HG02943 (cell line): ENCODE data around the gene DHX57.
"Not testable (repeated sequence)": the region's sequence is repeated elsewhere in the genome, so short reads cannot be mapped to it uniquely, and the experiment has no call there.

Experiments used
- ATAC-seq: cut with Tn5 transposase; IDR thresholded peaks from one replicate; pipeline ENCODE4 v1.9.1; 2021; ENCODE audit warnings: mild to moderate bottlenecking, low read depth, moderate library complexity; ENCODE audit not compliant: unreplicated experiment

The DHX57 gene

DNA sequence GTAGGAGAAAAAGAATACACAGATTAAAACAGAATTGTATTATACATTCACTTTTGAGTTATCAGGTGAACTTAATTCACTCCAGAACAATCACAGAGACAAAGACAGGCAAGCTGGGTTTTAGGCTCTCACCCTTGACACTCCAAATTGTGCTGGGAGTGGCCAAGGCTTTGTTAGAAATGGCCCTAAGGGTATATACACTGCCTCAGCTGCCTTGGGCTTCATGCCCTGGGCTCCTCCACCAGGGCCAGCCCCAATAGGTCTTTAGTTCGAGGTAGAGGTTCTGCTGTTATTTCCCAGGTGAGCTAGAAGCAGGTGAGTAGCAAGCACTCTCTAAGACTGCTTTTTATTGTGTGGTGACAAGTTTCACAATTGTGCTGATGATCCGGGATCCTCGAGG, 77.8 kb downstream of the DHX57 start:
- ATAC-seq: no peak

DNA sequence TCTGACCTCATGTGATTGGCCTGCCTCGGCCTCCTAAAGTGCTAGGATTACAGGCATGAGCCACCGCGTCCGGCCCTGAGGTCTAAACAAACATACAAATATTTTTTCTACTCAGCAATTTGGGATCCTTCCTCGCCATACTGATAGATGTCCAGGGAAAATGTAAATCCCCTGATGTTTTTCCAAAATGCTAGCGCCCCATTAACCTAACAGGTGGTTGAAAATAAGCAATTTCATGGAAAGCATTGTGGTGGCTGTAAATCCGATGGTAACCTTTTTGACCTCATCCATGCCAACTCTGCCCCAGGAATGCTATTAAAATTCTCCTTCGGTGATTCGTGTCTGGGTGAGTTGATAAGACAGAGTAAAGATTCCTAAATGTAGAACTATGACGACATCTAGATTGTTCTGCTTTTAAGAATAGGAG, 78.5 kb downstream of the DHX57 start:
- ATAC-seq: no peak

DNA sequence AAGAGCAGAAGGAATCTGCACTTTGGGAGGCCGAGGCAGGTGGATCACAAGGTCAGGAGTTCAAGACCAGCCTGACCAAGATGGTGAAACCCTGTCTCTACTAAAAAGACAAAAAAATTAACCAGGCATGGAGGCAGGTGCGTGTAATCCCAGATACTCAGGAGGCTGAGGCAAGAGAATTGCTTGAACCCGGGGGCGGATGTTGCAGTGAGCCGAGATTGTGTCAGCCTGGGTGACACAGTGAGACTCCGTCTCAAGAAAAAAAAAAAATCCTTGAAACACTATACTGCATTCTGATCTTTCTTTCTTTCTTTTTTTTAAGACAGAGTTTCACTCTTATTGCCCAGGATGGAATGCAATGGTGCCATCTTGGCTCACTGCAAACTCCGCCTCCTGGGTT, 80.7 kb downstream of the DHX57 start:
- ATAC-seq: not testable (repeated sequence)

DNA sequence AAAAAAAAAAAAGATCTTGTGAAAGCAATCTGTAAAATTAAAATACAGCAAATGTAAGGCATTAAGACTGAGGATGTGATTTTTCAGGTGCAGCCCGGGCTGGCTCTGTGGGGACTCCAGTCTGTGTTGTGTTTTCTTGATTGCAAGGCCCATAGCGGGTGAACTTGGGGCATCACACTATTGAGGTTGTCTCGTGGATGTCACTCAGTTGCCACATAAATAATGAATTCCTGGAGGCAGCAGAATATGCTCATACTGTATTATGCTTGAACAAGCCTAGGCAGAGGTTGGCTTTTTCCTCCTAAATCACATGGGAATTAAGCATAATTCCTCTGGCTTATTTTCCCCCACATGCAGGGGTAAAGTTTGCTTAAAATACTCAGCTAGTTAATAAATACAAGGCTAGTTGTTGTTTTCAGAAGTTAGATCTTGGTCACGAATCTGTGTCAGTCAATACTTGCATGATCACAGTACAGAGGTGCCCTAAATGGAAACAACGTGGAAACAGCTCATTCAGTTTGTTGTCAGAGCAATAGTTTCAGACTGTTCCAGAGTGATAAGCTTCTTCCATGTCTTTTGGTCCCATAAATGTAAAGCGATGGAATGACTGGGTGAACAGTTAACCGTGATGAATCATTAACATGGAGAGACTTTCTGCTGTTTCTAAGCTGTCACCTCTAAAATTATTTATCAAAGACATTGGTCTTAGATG, 81.3 kb downstream of the DHX57 start:
- ATAC-seq: no peak

DNA sequence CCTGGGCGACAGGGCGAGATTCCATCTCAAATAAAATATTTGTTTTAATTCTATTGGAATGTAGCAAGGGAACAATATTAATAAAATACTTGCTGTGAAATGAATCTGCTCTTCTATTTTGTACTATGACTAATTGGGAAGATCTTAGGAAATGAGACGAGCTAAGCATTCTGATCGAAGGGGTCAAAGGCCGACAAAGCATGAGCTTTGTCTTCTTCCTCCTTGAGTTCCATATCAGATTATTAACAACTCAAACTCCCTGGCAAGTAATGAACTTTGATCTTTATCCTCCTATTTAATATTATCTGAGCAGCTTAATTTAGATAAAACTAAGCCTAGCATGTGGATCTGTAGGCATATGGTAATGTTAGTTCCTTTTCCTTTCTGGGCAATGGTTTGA, 82.2 kb downstream of the DHX57 start:
- no peak for ATAC-seq

DNA sequence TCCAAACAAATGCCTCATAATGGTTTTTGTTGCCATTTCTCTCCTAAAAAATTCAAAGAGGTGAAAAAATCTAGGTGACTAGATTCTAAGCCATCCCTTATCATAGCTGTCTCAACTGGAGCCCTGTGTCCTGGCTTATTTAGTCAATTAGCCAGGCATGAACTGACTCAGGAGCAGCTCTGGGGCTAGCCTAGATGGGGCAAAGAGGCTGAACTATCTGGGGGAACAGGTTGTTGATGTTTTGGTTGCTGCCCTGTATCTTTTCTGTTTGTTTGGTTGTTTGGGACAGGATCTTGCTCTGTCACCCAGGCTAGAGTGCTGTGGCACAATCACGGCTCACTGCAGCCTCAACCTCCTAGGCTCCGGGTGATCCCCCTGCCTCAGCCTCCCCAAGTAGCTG, 83.0 kb downstream of the DHX57 start:
- no peak for ATAC-seq

DNA sequence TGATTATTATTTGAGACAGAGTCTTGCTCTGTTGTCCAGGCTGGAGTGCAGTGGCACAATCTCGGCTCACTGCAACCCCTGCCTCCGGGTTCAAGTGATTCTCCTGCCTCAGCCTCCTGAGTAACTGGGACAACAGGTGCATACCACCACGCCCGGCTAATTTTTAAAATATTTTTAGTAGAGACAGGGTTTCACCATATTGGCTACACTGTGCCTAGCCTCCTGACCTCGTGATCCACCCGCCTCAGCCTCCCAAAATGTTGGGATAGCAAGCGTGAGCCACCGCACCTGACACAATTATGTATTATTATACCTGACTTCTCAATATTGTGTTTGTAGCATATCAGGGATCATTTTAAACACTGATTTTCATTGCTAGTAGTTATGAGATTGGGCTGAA, 83.4 kb downstream of the DHX57 start:
- ATAC-seq: not testable (repeated sequence)

DNA sequence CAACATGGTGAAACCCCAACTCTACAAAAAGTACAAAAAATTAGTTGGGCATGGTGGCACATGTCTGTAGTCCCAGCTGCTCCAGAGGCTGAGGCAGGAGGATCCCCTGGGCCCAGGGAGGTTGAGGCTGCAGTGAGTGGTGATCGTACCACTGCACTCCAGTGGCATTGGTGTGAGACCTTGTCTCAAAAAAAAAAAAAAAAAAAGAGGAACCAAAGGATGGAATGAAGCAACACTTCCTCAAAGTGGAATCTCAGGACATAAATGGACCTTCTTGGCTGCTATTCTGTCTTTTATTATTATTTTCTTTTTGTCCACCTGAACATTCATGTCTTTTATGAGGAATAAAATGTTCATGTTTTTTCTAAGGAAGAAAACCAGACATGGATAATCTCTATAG, 84.0 kb downstream of the DHX57 start:
- no peak for ATAC-seq

DNA sequence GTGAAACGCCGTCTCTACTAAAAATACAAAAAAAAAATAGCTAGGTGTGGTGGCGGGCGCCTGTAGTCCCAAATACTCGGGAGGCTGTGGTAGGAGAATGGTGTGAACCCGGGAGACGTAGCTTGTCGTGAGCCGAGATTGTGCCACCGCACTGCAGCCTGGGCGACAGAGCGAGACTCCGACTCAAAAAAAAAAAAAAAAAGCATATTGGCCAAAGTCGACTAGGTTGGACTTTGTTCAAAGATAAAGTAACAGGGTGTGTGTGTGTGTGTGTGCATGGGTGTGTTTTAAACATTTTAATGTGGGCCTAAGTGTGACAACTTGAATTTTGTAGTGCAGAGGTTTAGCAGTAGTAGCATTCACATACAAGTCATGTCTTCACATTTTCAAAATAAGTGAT, 86.0 kb downstream of the DHX57 start:
- ATAC-seq: no peak

DNA sequence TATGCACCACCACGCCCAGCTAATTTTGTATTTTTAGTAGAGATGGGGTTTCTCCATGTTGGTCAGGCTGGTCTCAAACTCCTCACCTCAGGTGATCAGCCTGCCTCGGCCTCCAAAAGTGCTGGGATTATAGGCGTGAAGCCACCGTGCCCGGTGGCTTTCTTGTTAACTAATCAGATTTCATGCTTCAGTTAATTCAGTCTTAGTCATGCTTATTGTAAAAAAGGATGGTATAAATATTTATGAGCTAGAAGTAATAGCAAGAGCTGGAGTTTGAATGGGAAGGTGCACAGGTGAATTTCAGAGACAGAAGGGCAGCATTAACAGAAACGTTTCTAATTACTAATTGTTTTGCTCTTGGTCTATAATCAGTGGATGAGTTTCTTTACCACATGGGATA, 87.4 kb downstream of the DHX57 start:
- no peak for ATAC-seq

DNA sequence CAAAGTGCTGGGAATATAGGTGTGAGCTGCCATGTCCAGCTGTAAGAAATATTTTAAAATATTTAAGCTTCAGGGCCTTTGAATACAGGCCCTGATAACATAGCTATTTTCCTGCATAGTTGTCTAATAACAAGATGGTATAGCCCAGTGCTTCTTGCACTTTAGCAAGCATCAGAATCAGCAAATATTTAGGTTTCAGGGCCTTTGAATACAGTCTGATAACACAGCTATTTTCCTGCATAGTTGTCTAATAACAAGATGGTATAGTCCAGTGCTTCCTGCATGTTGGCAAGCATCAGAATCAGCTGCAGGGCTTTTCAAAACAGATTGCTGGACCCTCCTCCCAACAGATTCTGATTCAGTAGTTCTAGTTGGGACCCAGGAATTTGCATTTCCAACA, 92.1 kb downstream of the DHX57 start:
- ATAC-seq: no peak

DNA sequence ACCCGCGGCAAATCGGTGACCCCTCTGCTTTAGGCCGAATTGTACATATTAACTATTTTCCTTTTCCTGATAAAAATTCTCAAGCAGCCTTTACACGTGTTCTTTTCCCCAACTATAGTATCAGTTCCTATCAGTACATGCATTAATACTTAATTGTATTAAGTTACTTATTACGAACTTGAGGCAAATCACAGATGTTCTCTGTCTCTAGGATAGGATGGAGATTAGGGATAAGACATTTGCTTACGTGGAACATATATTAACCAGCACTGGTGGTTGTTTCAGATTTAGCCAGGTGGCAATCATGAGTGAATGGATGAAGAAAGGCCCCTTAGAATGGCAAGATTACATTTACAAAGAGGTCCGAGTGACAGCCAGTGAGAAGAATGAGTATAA, 97.0 kb downstream of the DHX57 start:
- no peak for ATAC-seq

DNA sequence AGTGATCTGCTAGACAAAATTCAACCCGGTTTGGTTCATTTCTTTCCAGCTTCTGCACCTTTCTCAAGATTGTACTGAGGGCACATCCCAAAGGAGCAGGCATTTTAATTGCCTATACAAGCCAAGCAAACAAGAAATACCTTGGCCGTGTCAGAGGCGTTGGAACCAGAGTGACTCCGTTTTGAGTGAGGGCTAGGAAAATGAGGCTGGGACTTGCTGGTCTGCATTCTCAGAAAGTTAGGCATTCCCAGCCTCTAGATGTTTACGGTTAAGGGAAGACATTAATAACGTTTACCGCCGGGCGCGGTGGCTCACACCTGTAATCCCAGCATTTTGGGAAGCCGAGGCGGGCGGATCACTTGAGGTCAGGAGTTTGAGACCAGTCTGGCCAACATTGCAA, 99.2 kb downstream of the DHX57 start:
- ATAC-seq: no peak

DNA sequence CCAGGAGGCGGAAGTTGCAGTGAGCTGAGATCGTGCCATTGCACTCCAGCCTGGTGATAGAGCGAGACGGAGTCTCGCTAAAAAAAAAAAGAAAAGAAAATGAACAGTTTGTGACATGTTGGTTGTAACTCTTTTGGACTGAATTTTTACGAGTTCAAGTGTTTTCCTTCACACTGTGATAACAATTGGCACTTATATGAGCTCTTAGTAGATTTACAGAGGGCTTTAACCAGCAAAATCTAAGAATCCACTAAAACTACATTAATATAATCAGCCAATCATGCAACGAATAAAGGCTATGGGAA, 99.9 kb downstream of the DHX57 start:
- no peak for ATAC-seq

DNA sequence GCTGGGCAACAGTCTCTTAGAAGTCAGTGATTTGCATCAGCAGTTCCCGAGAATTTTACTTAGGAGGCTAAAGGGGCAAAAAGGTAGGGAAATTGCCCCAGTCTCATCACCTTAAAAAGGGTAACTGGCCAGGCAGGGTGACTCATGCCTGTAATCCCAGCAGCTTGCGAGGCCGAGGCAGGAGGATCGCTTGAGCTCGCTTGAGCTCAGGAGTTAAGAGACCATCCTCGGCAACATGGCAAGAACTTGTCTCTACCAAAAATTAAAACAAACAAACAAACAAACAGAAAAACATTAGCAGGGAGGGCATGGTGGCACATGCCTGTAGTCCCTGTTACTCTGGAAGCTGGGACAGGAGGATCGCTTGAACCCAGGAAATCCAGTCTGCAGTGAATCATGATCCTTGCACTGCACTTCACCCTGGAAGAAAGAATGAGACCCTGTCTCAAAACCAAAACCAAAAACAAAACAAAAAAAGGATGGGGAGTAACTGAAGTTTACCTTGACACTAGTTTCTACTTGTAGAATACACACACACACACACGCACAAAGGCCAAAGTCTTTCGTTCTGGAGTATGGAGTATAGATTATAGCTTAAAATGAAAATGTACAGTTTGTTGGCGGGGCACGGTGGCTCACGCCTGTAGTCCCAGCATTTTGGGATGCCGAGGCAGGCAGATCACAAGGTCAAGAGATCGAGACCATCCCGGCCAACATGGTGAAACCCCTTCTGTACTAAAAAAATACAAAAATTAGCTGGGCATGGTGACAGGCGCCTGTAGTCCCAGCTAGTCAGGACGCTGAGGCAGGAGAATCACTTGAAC, 100.4 kb downstream of the DHX57 start:
- ATAC-seq: no peak

DNA sequence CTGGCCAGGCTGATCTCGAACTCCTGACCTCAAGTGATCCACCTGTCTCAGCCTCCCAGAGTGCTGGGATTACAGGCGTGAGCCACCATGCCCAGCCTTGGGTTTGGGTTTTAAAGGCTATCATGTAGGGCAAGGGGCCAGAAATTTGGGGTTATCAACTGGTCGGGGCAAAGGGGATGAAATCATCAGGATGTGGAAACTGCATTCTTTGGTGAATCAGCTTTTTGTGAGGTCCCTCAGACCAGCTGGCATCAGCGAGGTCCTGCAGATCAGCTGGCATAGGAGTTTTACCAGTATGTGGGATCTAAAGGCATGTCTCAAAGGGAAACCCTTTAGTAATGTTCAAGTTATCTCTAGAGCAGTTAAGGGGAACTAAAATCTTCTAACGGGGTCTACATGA, 104.1 kb downstream of the DHX57 start:
- no peak for ATAC-seq

DNA sequence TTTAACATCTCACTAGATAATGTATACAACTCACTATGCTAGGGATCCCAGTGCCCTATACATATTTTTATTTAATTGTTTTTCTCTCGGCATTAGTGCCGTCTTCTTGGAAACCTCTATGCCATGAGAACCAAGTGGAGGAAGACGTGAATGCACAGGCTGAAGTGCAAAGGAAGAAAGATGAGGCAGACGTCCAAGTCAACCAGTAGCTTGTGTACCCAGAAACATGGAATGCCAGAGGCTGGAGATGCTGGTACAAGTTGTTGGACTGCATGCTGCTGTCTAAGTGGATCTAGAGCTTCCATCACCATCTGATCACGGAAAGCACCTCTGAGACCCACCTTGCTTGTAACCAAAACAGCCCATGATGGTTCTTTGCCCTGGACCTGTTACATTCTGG, 110.2 kb downstream of the DHX57 start:
- no peak for ATAC-seq

DNA sequence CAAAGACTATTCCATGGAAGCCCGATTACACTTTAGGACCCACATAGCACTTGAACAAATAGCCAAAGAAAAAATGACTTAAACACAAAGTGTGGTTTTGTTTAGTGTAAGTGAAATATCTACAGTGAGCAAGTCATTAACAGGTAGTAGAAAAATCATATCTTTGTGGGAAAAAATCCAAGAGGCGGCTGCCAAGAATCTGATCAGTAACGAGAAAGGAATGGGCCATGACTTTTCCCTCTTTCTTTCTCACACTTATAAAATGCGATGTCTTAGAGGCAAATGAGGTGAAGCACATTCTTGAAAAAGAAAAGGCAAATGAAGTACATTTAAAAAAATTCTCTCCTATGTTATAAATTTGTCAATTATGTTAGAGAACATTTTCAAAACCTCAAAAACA, 110.6 kb downstream of the DHX57 start:
- ATAC-seq: no peak

DNA sequence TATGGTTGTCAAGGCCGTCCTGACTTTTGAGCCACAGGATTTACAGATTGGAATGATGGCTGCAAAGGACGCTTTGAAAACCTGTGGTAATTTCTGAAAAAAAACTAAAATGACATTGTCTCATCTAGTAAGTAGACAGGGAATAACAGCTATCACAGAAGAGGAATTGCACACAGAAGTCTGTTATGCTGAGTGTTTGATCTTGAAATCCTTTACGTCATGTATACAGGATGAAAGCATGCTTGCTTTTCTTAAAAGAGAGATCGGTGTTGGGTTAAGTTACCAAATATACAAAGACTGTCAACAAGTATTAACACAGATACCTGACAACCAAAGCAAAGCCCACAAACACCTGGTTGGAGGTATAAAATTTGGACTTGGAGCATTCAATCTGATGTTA, 112.0 kb downstream of the DHX57 start:
- no peak for ATAC-seq

DNA sequence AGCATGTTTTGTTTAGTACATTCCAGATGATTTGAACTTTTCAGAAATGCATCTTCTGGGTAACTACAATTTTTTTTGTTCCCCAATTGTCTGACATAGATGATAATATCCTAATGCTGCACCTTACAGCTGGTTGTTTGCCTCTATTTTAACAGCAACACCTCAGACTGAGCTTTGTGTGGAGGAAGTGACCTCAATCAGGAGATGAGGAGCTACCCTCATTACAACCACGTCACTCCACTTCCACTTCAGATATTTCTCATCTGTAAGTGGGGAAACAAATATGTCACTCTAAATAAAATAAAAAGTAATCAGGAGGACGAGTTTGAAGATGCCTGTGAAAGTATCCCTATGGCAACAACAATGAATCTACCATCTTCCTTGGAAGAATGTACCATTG, 112.5 kb downstream of the DHX57 start:
- no peak for ATAC-seq

DNA sequence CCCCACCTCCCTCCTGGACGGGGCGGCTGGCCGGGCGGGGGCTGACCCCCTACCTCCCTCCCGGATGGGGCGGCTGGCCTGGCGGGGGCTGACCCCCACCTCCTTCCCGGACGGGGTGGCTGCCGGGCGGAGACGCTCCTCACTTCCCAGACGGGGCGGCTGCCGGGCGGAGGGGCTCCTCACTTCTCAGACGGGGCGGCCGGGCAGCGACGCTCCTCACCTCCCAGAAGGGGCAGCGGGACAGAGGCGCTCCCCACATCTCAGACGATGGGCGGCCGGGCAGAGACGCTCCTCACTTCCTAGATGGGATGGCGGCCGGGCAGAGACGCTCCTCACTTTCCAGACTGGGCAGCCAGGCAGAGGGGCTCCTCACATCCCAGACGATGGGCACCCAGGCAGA, 119.8 kb downstream of the DHX57 start:
- not testable (repeated sequence) for ATAC-seq

DNA sequence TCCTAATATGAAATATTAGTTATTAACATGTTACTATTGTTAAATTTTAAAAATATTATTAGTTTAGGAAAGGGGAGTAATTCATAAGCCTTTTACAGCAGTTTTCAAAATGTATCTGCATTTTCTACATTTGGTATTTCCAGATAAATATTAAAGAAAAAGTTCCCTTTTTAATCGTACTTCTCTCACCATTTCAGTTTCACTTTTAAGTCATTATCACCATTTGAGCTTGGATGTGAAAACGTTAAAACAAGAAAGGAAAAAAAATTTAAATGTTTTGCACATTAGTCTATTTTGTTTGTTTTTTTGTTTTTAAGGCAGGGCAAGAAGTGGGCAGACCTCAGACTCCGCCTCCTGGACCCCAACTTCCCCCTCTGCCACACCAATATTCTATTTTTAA, 121.2 kb downstream of the DHX57 start:
- no peak for ATAC-seq
